ENCODE measurements around the gene RERE.

The RERE gene

DNA sequence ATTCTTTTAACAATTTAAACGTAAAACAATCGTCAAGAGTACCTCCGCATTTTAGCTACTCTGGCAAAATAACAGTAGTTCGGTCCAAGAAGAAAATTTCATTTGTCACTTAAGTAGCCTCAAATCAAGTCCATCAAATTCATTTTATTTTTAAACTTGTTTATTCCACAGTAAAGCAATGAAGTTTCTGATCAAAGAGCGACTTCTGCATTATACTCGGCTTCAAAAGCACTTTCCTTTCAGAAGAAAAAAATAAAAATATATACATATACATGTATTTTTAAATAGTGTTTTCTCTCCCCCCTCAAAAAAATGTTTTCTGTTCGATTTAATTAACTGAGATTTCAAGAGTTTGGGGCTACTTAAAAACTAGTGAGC is 115.0 kb downstream of the RERE start:
- no peak overlapping the region for H4K91ac ChIP-seq (ENCODE audit: low read depth, low read length, poor library complexity)
- H3K14ac ChIP-seq (ENCODE audit: low read length) = no peak overlapping the region
- no peak overlapping the region for H2BK12ac ChIP-seq (ENCODE audit: low read length)
- no peak overlapping the region for H2BK5ac ChIP-seq (ENCODE audit: low read length)
- no peaks in the 10 kb centered on the region for H3K9me3 ChIP-seq (replicated peaks in 1 of 2; ENCODE audit: control insufficient read depth in 2 of 2, insufficient read depth in 1 of 2, low read depth in 1 of 2, low read length in 2 of 2)
- no peak overlapping the region for H2BK15ac ChIP-seq (ENCODE audit: low read length)
- H3K4ac ChIP-seq (ENCODE audit: low read length) = no peak overlapping the region
- no peak overlapping the region for H3K18ac ChIP-seq (ENCODE audit: low read length)
- H2AK5ac ChIP-seq (ENCODE audit: low read depth, low read length) = no peak overlapping the region
- no peak overlapping the region for H2BK120ac ChIP-seq (ENCODE audit: low read depth, low read length)
- peak overlapping the region; percentile 89 for H3K27ac ChIP-seq (replicated peaks; ENCODE audit: low read length)
- peaks cover 14 to 38% of the 10 kb centered on the region in 2 donors for H3K4me1 ChIP-seq (ENCODE audit: control insufficient read depth in 2 of 2, insufficient read depth in 1 of 2, low read depth in 1 of 2, low read length in 2 of 2)
- peak overlapping the region; percentile 52 for H3K4me2 ChIP-seq (ENCODE audit: insufficient read depth, low read length, poor library complexity, severe bottlenecking)
- no peak for DNase-seq (ENCODE audit: low spot score)
- H3K27me3 ChIP-seq (ENCODE audit: control insufficient read depth in 3 of 3, insufficient read depth in 3 of 3, low read depth in 1 of 3, low read length in 3 of 3) = no peaks in the 10 kb centered on the region
- H3K79me1 ChIP-seq (ENCODE audit: low read depth, low read length) = no peaks in the 10 kb centered on the region
- WGBS, 2 donors (ENCODE audit: extremely low coverage in 2 of 2, insufficient read length in 2 of 2, insufficient replicate concordance in 1 of 2) = no CpG with 5 or more reads among the region's 7 CpGs
- peak overlapping the region; percentile 7 for H2AFZ ChIP-seq (ENCODE audit: low read length)
- H3K23ac ChIP-seq (ENCODE audit: low read depth, low read length, poor library complexity) = no peak overlapping the region
- peak overlapping the region; percentile 88 for H3K9ac ChIP-seq (ENCODE audit: low read depth, low read length, poor library complexity)
- no peaks in the 10 kb centered on the region for H3K36me3 ChIP-seq (replicated peaks in 1 of 2; ENCODE audit: control insufficient read depth in 2 of 2, insufficient read depth in 2 of 2, low read length in 2 of 2)
- H3K4me3 ChIP-seq (ENCODE audit: low read length in 2 of 2) = peak overlapping the region; percentile 65 to 88
- no peak overlapping the region for H4K8ac ChIP-seq (ENCODE audit: low read depth, low read length)

DNA sequence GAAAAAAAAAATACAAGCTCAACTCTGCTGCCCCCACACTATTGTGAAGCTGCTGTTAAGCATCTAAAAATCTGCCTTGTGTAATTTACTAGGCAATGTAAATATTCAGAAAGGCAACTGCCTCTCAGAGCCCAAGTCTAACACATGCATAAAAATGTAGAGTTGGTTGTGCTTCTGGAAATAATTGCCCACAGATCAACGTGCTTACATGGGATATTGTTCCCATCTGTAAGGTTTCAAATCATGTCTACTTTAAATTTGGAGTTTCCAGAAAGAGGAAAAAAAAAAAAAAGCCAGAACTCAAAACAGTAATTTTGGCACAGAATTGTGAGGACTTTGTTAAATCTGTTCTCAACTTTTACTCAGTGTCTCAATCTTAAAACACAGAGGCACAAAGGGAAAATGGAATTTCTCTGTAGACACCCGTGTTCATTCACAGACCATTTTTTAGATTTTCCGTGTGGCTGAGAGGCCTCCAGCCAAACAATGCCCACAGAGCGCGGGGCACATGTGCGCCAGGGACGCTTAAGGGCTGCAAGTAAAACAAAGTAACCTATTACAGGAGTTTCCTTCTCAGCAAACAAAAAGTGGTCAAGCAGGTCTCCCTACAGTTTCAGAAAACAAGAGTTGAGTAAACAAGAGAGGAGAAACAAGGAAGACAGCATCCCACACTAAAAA is 115.5 kb downstream of the RERE start:
- H3K79me1 ChIP-seq (ENCODE audit: low read depth, low read length) = no peaks in the 10 kb centered on the region
- H2AK5ac ChIP-seq (ENCODE audit: low read depth, low read length) = no peak overlapping the region
- H3K18ac ChIP-seq (ENCODE audit: low read length) = no peak overlapping the region
- no peaks in the 10 kb centered on the region for H3K9me3 ChIP-seq (replicated peaks in 1 of 2; ENCODE audit: control insufficient read depth in 2 of 2, insufficient read depth in 1 of 2, low read depth in 1 of 2, low read length in 2 of 2)
- H3K14ac ChIP-seq (ENCODE audit: low read length) = no peak overlapping the region
- WGBS, 2 donors (ENCODE audit: extremely low coverage in 2 of 2, insufficient read length in 2 of 2, insufficient replicate concordance in 1 of 2) = no CpG with 5 or more reads among the region's 7 CpGs
- no peak overlapping the region for H4K8ac ChIP-seq (ENCODE audit: low read depth, low read length)
- H3K36me3 ChIP-seq (replicated peaks in 1 of 2; ENCODE audit: control insufficient read depth in 2 of 2, insufficient read depth in 2 of 2, low read length in 2 of 2) = no peaks in the 10 kb centered on the region
- no peak overlapping the region for H2BK12ac ChIP-seq (ENCODE audit: low read length)
- no peak overlapping the region for H3K4ac ChIP-seq (ENCODE audit: low read length)
- H2BK120ac ChIP-seq (ENCODE audit: low read depth, low read length) = no peak overlapping the region
- H3K23ac ChIP-seq (ENCODE audit: low read depth, low read length, poor library complexity) = no peak overlapping the region
- H3K4me1 ChIP-seq (ENCODE audit: control insufficient read depth in 2 of 2, insufficient read depth in 1 of 2, low read depth in 1 of 2, low read length in 2 of 2) = peaks cover 11 to 33% of the 10 kb centered on the region in 2 donors
- no peak overlapping the region for H2BK15ac ChIP-seq (ENCODE audit: low read length)
- H3K4me2 ChIP-seq (ENCODE audit: insufficient read depth, low read length, poor library complexity, severe bottlenecking) = peak overlapping the region; percentile 52
- no peak overlapping the region for H3K9ac ChIP-seq (ENCODE audit: low read depth, low read length, poor library complexity)
- no peak for DNase-seq (ENCODE audit: low spot score)
- H3K4me3 ChIP-seq (ENCODE audit: low read length in 2 of 2) = peak overlapping the region; percentile 65 to 72
- H3K27ac ChIP-seq (replicated peaks; ENCODE audit: low read length) = no peak overlapping the region
- peak overlapping the region; percentile 7 for H2AFZ ChIP-seq (ENCODE audit: low read length)
- no peak overlapping the region for H2BK5ac ChIP-seq (ENCODE audit: low read length)
- H3K27me3 ChIP-seq (ENCODE audit: control insufficient read depth in 3 of 3, insufficient read depth in 3 of 3, low read depth in 1 of 3, low read length in 3 of 3) = no peaks in the 10 kb centered on the region
- H4K91ac ChIP-seq (ENCODE audit: low read depth, low read length, poor library complexity) = no peak overlapping the region

DNA sequence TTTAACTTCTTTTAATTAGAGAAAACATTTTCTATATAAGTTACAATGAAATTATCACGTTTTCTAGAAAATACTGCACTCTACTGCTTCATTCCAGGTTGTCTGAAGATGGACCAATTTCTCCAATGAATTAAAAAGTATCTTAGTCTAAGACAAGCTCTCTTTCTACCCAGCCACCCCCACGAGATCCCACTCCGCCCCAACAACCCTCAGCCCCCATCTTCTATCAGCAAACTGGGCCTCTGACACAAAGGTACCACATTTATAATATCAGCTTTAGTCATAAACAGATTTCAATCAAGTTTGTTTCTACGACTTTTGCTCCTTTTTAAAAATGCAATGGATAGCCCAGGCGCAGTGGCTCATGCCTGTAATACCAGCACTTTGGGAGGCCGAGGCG is 117.8 kb downstream of the RERE start:
- WGBS, 2 donors (ENCODE audit: extremely low coverage in 2 of 2, insufficient read length in 2 of 2, insufficient replicate concordance in 1 of 2) = no CpG with 5 or more reads among the region's 7 CpGs
- Histone ChIP-seq H2AFZ (ENCODE audit: low read length) (no peak overlapping the region), H3K9me3 (replicated peaks in 1 of 2; ENCODE audit: control insufficient read depth in 2 of 2, insufficient read depth in 1 of 2, low read depth in 1 of 2, low read length in 2 of 2) (no peaks in the 10 kb centered on the region), H3K23ac (ENCODE audit: low read depth, low read length, poor library complexity) (no peak overlapping the region), H4K8ac (ENCODE audit: low read depth, low read length) (no peak overlapping the region), H3K4me3 (ENCODE audit: low read length in 2 of 2) (no peak overlapping the region), H2BK15ac (ENCODE audit: low read length) (no peak overlapping the region), H3K36me3 (replicated peaks in 1 of 2; ENCODE audit: control insufficient read depth in 2 of 2, insufficient read depth in 2 of 2, low read length in 2 of 2) (no peaks in the 10 kb centered on the region), H3K14ac (ENCODE audit: low read length) (no peak overlapping the region), H3K27me3 (ENCODE audit: control insufficient read depth in 3 of 3, insufficient read depth in 3 of 3, low read depth in 1 of 3, low read length in 3 of 3) (no peaks in the 10 kb centered on the region), H3K4me2 (ENCODE audit: insufficient read depth, low read length, poor library complexity, severe bottlenecking) (no peak overlapping the region), H2BK120ac (ENCODE audit: low read depth, low read length) (no peak overlapping the region), H3K18ac (ENCODE audit: low read length) (no peak overlapping the region), H3K4me1 (ENCODE audit: control insufficient read depth in 2 of 2, insufficient read depth in 1 of 2, low read depth in 1 of 2, low read length in 2 of 2) (peaks cover 9 to 18% of the 10 kb centered on the region in 2 donors), H3K79me1 (ENCODE audit: low read depth, low read length) (no peaks in the 10 kb centered on the region), H2AK5ac (ENCODE audit: low read depth, low read length) (no peak overlapping the region), H2BK5ac (ENCODE audit: low read length) (no peak overlapping the region), H4K91ac (ENCODE audit: low read depth, low read length, poor library complexity) (no peak overlapping the region), H3K27ac (replicated peaks; ENCODE audit: low read length) (no peak overlapping the region), H3K4ac (ENCODE audit: low read length) (no peak overlapping the region), H2BK12ac (ENCODE audit: low read length) (no peak overlapping the region), H3K9ac (ENCODE audit: low read depth, low read length, poor library complexity) (no peak overlapping the region)
- DNase-seq (ENCODE audit: low spot score) = no peak

DNA sequence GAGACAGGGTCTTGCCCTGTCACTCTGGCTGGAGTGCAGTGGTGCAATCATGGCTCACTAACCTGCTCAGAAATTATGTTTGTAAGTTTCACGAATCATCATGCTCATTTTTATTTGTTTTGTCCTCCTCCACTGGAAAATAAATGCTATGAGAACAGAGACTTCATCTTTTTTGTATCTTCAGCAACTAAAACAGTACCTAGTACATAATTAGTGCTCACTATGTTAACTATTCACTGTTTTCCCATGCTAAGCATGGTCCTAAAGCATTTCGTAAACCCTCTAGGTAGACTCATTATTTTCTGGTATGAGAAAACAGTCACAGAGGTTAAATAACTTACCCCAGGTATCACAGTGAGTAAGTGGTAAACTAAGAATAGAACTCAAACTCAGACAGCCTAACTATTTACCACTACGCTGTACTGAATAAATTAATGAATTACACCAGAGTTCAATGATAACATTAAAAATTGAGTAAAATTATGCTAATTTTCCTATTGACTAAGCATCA is 118.4 kb downstream of the RERE start:
- Histone ChIP-seq H3K4me3 (ENCODE audit: low read length in 2 of 2) (no peak overlapping the region), H3K79me1 (ENCODE audit: low read depth, low read length) (no peaks in the 10 kb centered on the region), H3K36me3 (replicated peaks in 1 of 2; ENCODE audit: control insufficient read depth in 2 of 2, insufficient read depth in 2 of 2, low read length in 2 of 2) (no peaks in the 10 kb centered on the region), H3K4me2 (ENCODE audit: insufficient read depth, low read length, poor library complexity, severe bottlenecking) (no peak overlapping the region), H4K8ac (ENCODE audit: low read depth, low read length) (no peak overlapping the region), H2BK15ac (ENCODE audit: low read length) (no peak overlapping the region), H3K4ac (ENCODE audit: low read length) (no peak overlapping the region), H3K9ac (ENCODE audit: low read depth, low read length, poor library complexity) (no peak overlapping the region), H2BK120ac (ENCODE audit: low read depth, low read length) (no peak overlapping the region), H2AFZ (ENCODE audit: low read length) (no peak overlapping the region), H3K14ac (ENCODE audit: low read length) (no peak overlapping the region), H2BK5ac (ENCODE audit: low read length) (no peak overlapping the region), H3K18ac (ENCODE audit: low read length) (no peak overlapping the region), H3K27me3 (ENCODE audit: control insufficient read depth in 3 of 3, insufficient read depth in 3 of 3, low read depth in 1 of 3, low read length in 3 of 3) (no peaks in the 10 kb centered on the region), H3K9me3 (replicated peaks in 1 of 2; ENCODE audit: control insufficient read depth in 2 of 2, insufficient read depth in 1 of 2, low read depth in 1 of 2, low read length in 2 of 2) (no peaks in the 10 kb centered on the region), H3K23ac (ENCODE audit: low read depth, low read length, poor library complexity) (no peak overlapping the region), H3K27ac (replicated peaks; ENCODE audit: low read length) (no peak overlapping the region), H2BK12ac (ENCODE audit: low read length) (no peak overlapping the region), H3K4me1 (ENCODE audit: control insufficient read depth in 2 of 2, insufficient read depth in 1 of 2, low read depth in 1 of 2, low read length in 2 of 2) (peaks cover 7 to 11% of the 10 kb centered on the region in 2 donors), H2AK5ac (ENCODE audit: low read depth, low read length) (no peak overlapping the region), H4K91ac (ENCODE audit: low read depth, low read length, poor library complexity) (no peak overlapping the region)
- WGBS, 2 donors (ENCODE audit: extremely low coverage in 2 of 2, insufficient read length in 2 of 2, insufficient replicate concordance in 1 of 2) = no CpG with 5 or more reads among the region's 3 CpGs
- DNase-seq (ENCODE audit: low spot score) = no peak

Data from neuronal stem cell (in vitro differentiated cells).